Left ventricle myocardium superior (tissue), 1 donor: ENCODE measurements around the gene MYO1B. TPM values are rescaled to one million over a fixed set of nuclear protein-coding genes. Genes with fewer than 3 reads are reported as not detected.

Experiments
- ATAC-seq: fragments of 200-7000 bp; cut with Tn5 transposase; one replicate; pipeline ENCODE4 v1.9.1; 2020; ENCODE audit warnings: mild to moderate bottlenecking, moderate library complexity
- DNase-seq: peaks from one replicate; pipeline ENCODE4 v3.0.0-alpha.2; 2020
- intact Hi-C: fragments of 100-400 bp; cut with micrococcal nuclease; formaldehyde crosslinking; loops from one replicate; pipeline ENCODE4 v1.11.0; 2022
- total RNA-seq: library from RNA; stranded (reverse); fragmentation: NEBNext Ultra II Directional; extraction: Animal tissue kit (Norgen Biotek cat#: 25700); gene quantifications from one replicate; pipeline ENCODE4 v1.2.1, GENCODE V29; 2021
- donor health status: DM: no; HTN: yes; CAD: no; lungs with severe emphysema.

Gene MYO1B
- total RNA-seq, 1 donor from 2014 or later: 16.0 TPM

GRCh38 chr2:191285252-191285651 lies 40.0 kb downstream of the MYO1B start:
- DNase-seq (no peak), ATAC-seq (no peak)
- intact Hi-C loops: no loop called here

- ATAC-seq (no peak), DNase-seq (no peak)
- intact Hi-C loops: no loop called here
Measured at GRCh38 chr2:191287820-191288219, 42.6 kb downstream of the MYO1B start.

- DNase-seq: no peak
- intact Hi-C loops: no loop called here
- ATAC-seq: no peak
Measured at GRCh38 chr2:191289049-191289448, 43.8 kb downstream of the MYO1B start.

- DNase-seq: no peak
- intact Hi-C loops: no loop called here
Measured at GRCh38 chr2:191291471-191291870, 46.3 kb downstream of the MYO1B start.

GRCh38 chr2:191292869-191293268 lies 47.7 kb downstream of the MYO1B start:
- no peak for ATAC-seq
- intact Hi-C loops: no loop called here

More at GRCh38 chr2:191291471-191291870, 46.3 kb downstream of the MYO1B start:
- no peak for ATAC-seq

GRCh38 chr2:191295088-191295487 lies 49.9 kb downstream of the MYO1B start:
- ATAC-seq (no peak), DNase-seq (no peak)
- intact Hi-C loops: no loop called here

More at GRCh38 chr2:191292869-191293268, 47.7 kb downstream of the MYO1B start:
- no peak for DNase-seq

- ATAC-seq (peak; percentile 65), DNase-seq (no peak)
- intact Hi-C loops: no loop called here
Measured at GRCh38 chr2:191296083-191297006, 51.1 kb downstream of the MYO1B start.

- intact Hi-C loops: no loop called here
- DNase-seq (no peak), ATAC-seq (peak; percentile 24)
Measured at GRCh38 chr2:191297033-191297432, 51.8 kb downstream of the MYO1B start.

GRCh38 chr2:191298306-191298705 lies 53.1 kb downstream of the MYO1B start:
- ATAC-seq: no peak
- intact Hi-C loops: no loop called here
- no peak for DNase-seq

- intact Hi-C loops: no loop called here
- no peak for ATAC-seq
- DNase-seq: no peak
Measured at GRCh38 chr2:191299010-191299409, 53.8 kb downstream of the MYO1B start.

GRCh38 chr2:191299866-191300265 lies 54.7 kb downstream of the MYO1B start:
- DNase-seq (no peak), ATAC-seq (no peak)
- intact Hi-C loops: no loop called here

- intact Hi-C loops: no loop called here
- DNase-seq: no peak
- no peak for ATAC-seq
Measured at GRCh38 chr2:191301971-191302370, 56.8 kb downstream of the MYO1B start.

- DNase-seq (no peak), ATAC-seq (no peak)
- intact Hi-C loops: no loop called here
Measured at GRCh38 chr2:191302459-191303139, 57.4 kb downstream of the MYO1B start.

- DNase-seq: no peak
- no peak for ATAC-seq
- intact Hi-C loops: no loop called here
Measured at GRCh38 chr2:191303140-191304005, 58.2 kb downstream of the MYO1B start.

GRCh38 chr2:191304939-191305875 lies 60.0 kb downstream of the MYO1B start:
- peak; percentile 95 for ATAC-seq
- intact Hi-C loops: no loop called here
- DNase-seq: peak; percentile 83

GRCh38 chr2:191308026-191308425 lies 62.8 kb downstream of the MYO1B start:
- intact Hi-C loops: no loop called here
- DNase-seq (no peak), ATAC-seq (no peak)

- ATAC-seq: no peak
- no peak for DNase-seq
- intact Hi-C loops: no loop called here
Measured at GRCh38 chr2:191311156-191311555, 66.0 kb downstream of the MYO1B start.

GRCh38 chr2:191311627-191312026 lies 66.4 kb downstream of the MYO1B start:
- intact Hi-C loops: no loop called here

More at GRCh38 chr2:191311627-191312026, 66.4 kb downstream of the MYO1B start:
- no peak for ATAC-seq
- no peak for DNase-seq
